H1 (cell line): ENCODE measurements around the gene ASIC2. TPM values are rescaled to one million over a fixed set of nuclear protein-coding genes. Genes with fewer than 3 reads are reported as not detected.

Experiments
- CTCF ChIA-PET: fragments of 300-600 bp; sonication (Branson Sonifier 250); formaldehyde crosslinking; loops from one replicate; lab custom pipeline; 2021; ENCODE audit not compliant: partially characterized antibody; lab: Charles Lee
- POLR2A ChIA-PET: fragments of 300-600 bp; sonication (Branson Sonifier 250); formaldehyde crosslinking; loops from one replicate; lab custom pipeline; 2021; ENCODE audit warnings: inconsistent platforms; ENCODE audit not compliant: partially characterized antibody; lab: Charles Lee
- DNase-seq, 2 experiments: peaks; one replicate each; pipeline versions ENCODE4 v3.0.0 to v3.0.0-alpha.2; 2010 to 2022; ENCODE audit warnings: low spot score in 2 of 2, low read depth in 1 of 2, mixed read lengths in 1 of 2
- FAIRE-seq: peaks from 2 replicates; lab custom pipeline; 2011; peaks lifted over from hg19 to GRCh38; lab: Jason Lieb, UNC
- H2AFZ ChIP-seq: 2 replicates; pipeline ENCODE4 v1.8.1; 2012; ENCODE audit warnings: low read length, inconsistent platforms
- H2AK5ac ChIP-seq: 2 replicates; pipeline ENCODE4 v1.6.1; 2013; ENCODE audit warnings: low read depth, low read length
- H2BK120ac ChIP-seq: replicated peaks from 2 replicates; pipeline ENCODE3; 2013; ENCODE audit warnings: low read depth, low read length, inconsistent platforms
- H2BK12ac ChIP-seq: 2 replicates; pipeline ENCODE4 v1.6.1; 2013; ENCODE audit warnings: low read depth, low read length
- H2BK15ac ChIP-seq: 2 replicates; pipeline ENCODE4 v1.6.1; 2013; ENCODE audit warnings: low read length
- H2BK20ac ChIP-seq: 2 replicates; pipeline ENCODE4 v1.6.1; 2013; ENCODE audit warnings: low read length
- H2BK5ac ChIP-seq: 2 replicates; pipeline ENCODE4 v1.6.1; 2013; ENCODE audit warnings: low read depth, low read length
- H3K14ac ChIP-seq: 2 replicates; pipeline ENCODE4 v1.6.1; 2013; ENCODE audit warnings: inconsistent platforms; ENCODE audit not compliant: insufficient read length
- H3K18ac ChIP-seq: 2 replicates; pipeline ENCODE4 v1.6.1; 2013; ENCODE audit warnings: low read length; ENCODE audit errors: extremely low read depth
- H3K23ac ChIP-seq: 2 replicates; pipeline ENCODE4 v1.6.1; 2013; ENCODE audit warnings: inconsistent platforms; ENCODE audit not compliant: insufficient read length
- H3K23me2 ChIP-seq: 2 replicates; pipeline ENCODE4 v1.6.1; 2013; ENCODE audit warnings: low read depth, low read length
- H3K27ac ChIP-seq: 2 replicates; pipeline ENCODE4 v1.6.1; 2011; ENCODE audit warnings: low read depth, low read length, inconsistent platforms
- H3K27me3 ChIP-seq, 4 experiments: replicated peaks in 1 of 4; 1 replicate in 1 of 4; 2 replicates in 3 of 4; pipeline versions ENCODE4 v1.6.1 to v1.8.1; 2011 to 2013; ENCODE audit warnings: low read length in 3 of 4, mild to moderate bottlenecking in 3 of 4, inconsistent platforms in 2 of 4, mixed read lengths in 2 of 4, moderate library complexity in 1 of 4; ENCODE audit not compliant: control insufficient read depth in 3 of 4, insufficient read depth in 3 of 4; ENCODE audit errors: extremely low read depth in 1 of 4
- H3K36me3 ChIP-seq, 4 experiments: 2 replicates each; pipeline versions ENCODE4 v1.6.1 to v1.8.1; 2011 to 2013; ENCODE audit warnings: mild to moderate bottlenecking in 4 of 4, low read length in 3 of 4, moderate library complexity in 2 of 4, control low read depth in 1 of 4, inconsistent platforms in 1 of 4; ENCODE audit not compliant: insufficient read depth in 4 of 4, control insufficient read depth in 2 of 4
- H3K4ac ChIP-seq: replicated peaks from 2 replicates; pipeline ENCODE3; 2013; ENCODE audit warnings: low read length, low read depth, mixed read lengths, inconsistent platforms; ENCODE audit not compliant: insufficient read length
- H3K4me1 ChIP-seq, 4 experiments: replicated peaks in 1 of 4; 1 replicate in 1 of 4; 2 replicates in 3 of 4; pipeline versions ENCODE4 v1.6.1 to v1.8.1; 2011 to 2013; ENCODE audit warnings: low read length in 3 of 4, inconsistent platforms in 2 of 4, mixed read lengths in 1 of 4; ENCODE audit not compliant: insufficient read depth in 4 of 4, control insufficient read depth in 3 of 4
- H3K4me2 ChIP-seq, 2 experiments: 2 replicates each; pipeline versions ENCODE4 v1.6.1 to v1.8.1; 2011 to 2013; ENCODE audit warnings: low read depth in 2 of 2, low read length in 2 of 2, control low read depth in 1 of 2, inconsistent platforms in 1 of 2, mild to moderate bottlenecking in 1 of 2; ENCODE audit not compliant: insufficient read depth in 1 of 2
- H3K4me3 ChIP-seq, 4 experiments: fragments of 200-600, 300-600 bp in 1 of 4; sonication (generic), shearing (Covaris generic), sonication (Bioruptor Twin) in 1 of 4; 2 replicates each; pipeline versions ENCODE4 v1.5.1 to v1.8.1; 2011 to 2016; ENCODE audit warnings: low read length in 4 of 4, low read depth in 3 of 4, control low read depth in 2 of 4, inconsistent platforms in 2 of 4, mild to moderate bottlenecking in 2 of 4, mixed read lengths in 1 of 4, moderate library complexity in 1 of 4; ENCODE audit not compliant: insufficient read depth in 2 of 4; ENCODE audit errors: extremely low read depth in 1 of 4
- H3K56ac ChIP-seq: replicated peaks from 2 replicates; pipeline ENCODE3; 2013; ENCODE audit warnings: low read depth, mild to moderate bottlenecking, mixed read lengths, low read length, inconsistent platforms; ENCODE audit not compliant: insufficient read length
- H3K79me1 ChIP-seq: 2 replicates; pipeline ENCODE4 v1.6.1; 2013; ENCODE audit warnings: low read depth, low read length, control low read depth
- H3K79me2 ChIP-seq, 2 experiments: 2 replicates each; pipeline versions ENCODE4 v1.6.1 to v1.8.1; 2012 to 2013; ENCODE audit warnings: low read length in 2 of 2, mild to moderate bottlenecking in 2 of 2, inconsistent platforms in 1 of 2; ENCODE audit not compliant: insufficient read depth in 2 of 2, control insufficient read depth in 1 of 2
- H3K9ac ChIP-seq, 4 experiments: replicated peaks in 1 of 4; 1 replicate in 1 of 4; 2 replicates in 3 of 4; pipeline versions ENCODE4 v1.6.1 to v1.8.1; 2011 to 2013; ENCODE audit warnings: low read depth in 3 of 4, low read length in 3 of 4, control low read depth in 2 of 4, mild to moderate bottlenecking in 2 of 4, moderate library complexity in 2 of 4, inconsistent platforms in 1 of 4; ENCODE audit errors: extremely low read depth in 1 of 4
- H3K9me3 ChIP-seq, 2 experiments: 2 replicates each; pipeline versions ENCODE4 v1.6.1 to v1.8.1; 2012 to 2013; ENCODE audit warnings: mild to moderate bottlenecking in 2 of 2, moderate library complexity in 2 of 2, control low read depth in 1 of 2, inconsistent platforms in 1 of 2, low read depth in 1 of 2, low read length in 1 of 2, mixed read lengths in 1 of 2; ENCODE audit not compliant: insufficient read depth in 2 of 2
- H4K20me1 ChIP-seq, 2 experiments: replicated peaks in 1 of 2; 2 replicates each; pipeline versions ENCODE3 to v1.8.1; 2011 to 2013; ENCODE audit warnings: inconsistent platforms in 2 of 2, low read length in 2 of 2, mild to moderate bottlenecking in 1 of 2; ENCODE audit not compliant: insufficient read depth in 2 of 2, control insufficient read depth in 1 of 2
- H4K5ac ChIP-seq: 2 replicates; pipeline ENCODE4 v1.6.1; 2013; ENCODE audit warnings: low read length, low read depth, mixed read lengths, inconsistent platforms; ENCODE audit not compliant: insufficient read length
- H4K8ac ChIP-seq: 2 replicates; pipeline ENCODE4 v1.8.0; 2013; ENCODE audit warnings: mild to moderate bottlenecking, moderate library complexity, low read length, inconsistent platforms; ENCODE audit not compliant: insufficient read depth; ENCODE audit errors: extremely low read depth
- H4K91ac ChIP-seq: replicated peaks from 2 replicates; pipeline ENCODE3; 2013; ENCODE audit warnings: low read length, mixed read lengths, inconsistent platforms; ENCODE audit not compliant: insufficient read length
- CBX8 ChIP-seq: fragments of 300-800, 300-1000 bp; sonication (generic); IDR thresholded peaks from 2 replicates; pipeline ENCODE4 v1.7.1; 2016; ENCODE audit warnings: low read depth, low read length, borderline replicate concordance
- EZH2 ChIP-seq: fragments of 200-600 bp; sonication (generic); IDR thresholded peaks from 2 replicates; pipeline ENCODE4 v1.7.1; 2012; ENCODE audit warnings: low read depth, mild to moderate bottlenecking, moderate library complexity, low read length, inconsistent platforms; ENCODE audit not compliant: severe bottlenecking
- FOSL1 ChIP-seq: IDR thresholded peaks from 2 replicates; pipeline ENCODE4 v1.6.1; 2011; ENCODE audit warnings: mild to moderate bottlenecking, low read depth, low read length, moderate library complexity; ENCODE audit not compliant: insufficient read depth
- HDAC2 ChIP-seq, 2 experiments: fragments of 300-600 bp in 1 of 2; sonication (generic) in 1 of 2; IDR thresholded peaks; 2 replicates each; pipeline ENCODE4 v1.6.1; 2011 to 2012; ENCODE audit warnings: low read depth in 2 of 2, low read length in 2 of 2, mild to moderate bottlenecking in 2 of 2, moderate library complexity in 2 of 2, borderline replicate concordance in 1 of 2, inconsistent platforms in 1 of 2
- HDAC6 ChIP-seq: IDR thresholded peaks from one replicate; pipeline ENCODE4 v1.7.1; 2012; ENCODE audit warnings: low read depth, mild to moderate bottlenecking, inconsistent platforms, low read length, moderate library complexity
- MAFK ChIP-seq: IDR thresholded peaks from 2 replicates; pipeline ENCODE4 v1.6.1; 2012; ENCODE audit warnings: low read depth, mild to moderate bottlenecking, improper control_type of control experiment, low read length
- RNF2 ChIP-seq: fragments of 200-900, 300-1000 bp; sonication (generic); IDR thresholded peaks from 2 replicates; pipeline ENCODE4 v1.7.1; 2016; ENCODE audit warnings: borderline replicate concordance, low read depth, mild to moderate bottlenecking, antibody characterized with exemption, low read length; ENCODE audit not compliant: poor library complexity, severe bottlenecking; ENCODE audit errors: missing control alignments
- RXRA ChIP-seq: IDR thresholded peaks from 2 replicates; pipeline ENCODE4 v1.6.1; 2011; ENCODE audit warnings: low read depth, mild to moderate bottlenecking, low read length, moderate library complexity; ENCODE audit not compliant: insufficient read depth
- SIX5 ChIP-seq: IDR thresholded peaks from 2 replicates; pipeline ENCODE4 v1.6.1; 2011; ENCODE audit warnings: mild to moderate bottlenecking, low read depth, low read length
- SP4 ChIP-seq: IDR thresholded peaks from 2 replicates; pipeline ENCODE4 v1.6.1; 2012; ENCODE audit warnings: low read length, inconsistent platforms
- SRF ChIP-seq: IDR thresholded peaks from 2 replicates; pipeline ENCODE4 v1.6.1; 2011; ENCODE audit warnings: mild to moderate bottlenecking, low read depth, low read length, moderate library complexity
- SUZ12 ChIP-seq: fragments of 200-600 bp; sonication (generic); IDR thresholded peaks from 2 replicates; pipeline ENCODE4 v1.6.1; 2012; ENCODE audit warnings: mild to moderate bottlenecking, inconsistent platforms, low read length, moderate library complexity, mixed read lengths
- TCF12 ChIP-seq: IDR thresholded peaks from 2 replicates; pipeline ENCODE4 v1.6.1; 2011; ENCODE audit warnings: low read depth, mild to moderate bottlenecking, low read length
- TEAD4 ChIP-seq: IDR thresholded peaks from 2 replicates; pipeline ENCODE4 v1.6.1; 2012; ENCODE audit warnings: low read depth, low read length, inconsistent platforms, mixed read lengths
- WGBS, 2 experiments: shearing (Covaris generic) in 1 of 2; methylation state at CpG; one replicate each; pipeline versions ENCODE4 v1.1.6 to v1.1.7; 2013 to 2015; ENCODE audit warnings: low lambda C conversion rate in 2 of 2, mixed read lengths in 2 of 2, inconsistent platforms in 1 of 2, low coverage in 1 of 2, missing lambda C conversion rate in 1 of 2; ENCODE audit not compliant: insufficient replicate concordance in 2 of 2, insufficient coverage in 1 of 2, insufficient read length in 1 of 2; ENCODE audit errors: extremely low coverage in 1 of 2, missing lambda C conversion rate in 1 of 2; 5-methylcytosine and 5-hydroxymethylcytosine counted together
- polyA plus RNA-seq, 7 experiments: library from polyadenylated mRNA; depleted of rRNA in 3 of 7; stranded (reverse) in 5 of 7; unstranded in 2 of 7; fragments of >200 nt in 5 of 7; fragments of 200-250 nt in 2 of 7; gene quantifications; 1 replicate in 5 of 7; 2 replicates in 1 of 7; 4 replicates in 1 of 7; pipeline versions ENCODE4 v1.2.1 to v1.2.3, GENCODE V29; 2011 to 2013; ENCODE audit warnings: missing spikeins in 2 of 7, mixed read lengths in 2 of 7
- total RNA-seq: library from RNA; stranded (reverse); fragmentation: NEBNext Ultra II Directional; extraction: Animal tissue kit (Norgen Biotek cat#: 25700); gene quantifications from 2 replicates; pipeline ENCODE4 v1.2.1, GENCODE V29; 2021

ASIC2 gene
- total and polyA plus RNA-seq, 2 of the 8 experiments (the other 6 are each of a cell fraction or from before 2014, with no cell fraction given), result 0.86 to 1.2 TPM

DNA sequence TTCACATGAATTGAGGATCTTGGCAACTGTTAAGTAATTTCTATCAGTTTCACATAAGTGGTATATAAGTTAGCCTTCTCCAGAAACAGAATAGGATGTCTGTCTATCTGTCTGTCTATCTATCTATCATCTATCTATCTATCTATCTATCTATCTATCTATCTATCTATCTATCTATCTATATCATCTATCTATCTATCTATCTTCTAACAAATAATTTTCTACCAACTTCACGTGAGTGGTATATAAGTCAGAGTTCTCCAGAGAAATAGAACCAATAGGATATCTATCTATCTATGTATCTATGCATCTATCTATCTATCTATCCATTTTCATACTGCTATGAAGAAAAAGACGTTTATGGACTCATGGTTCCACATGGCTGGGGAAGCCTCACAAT is 312.9 kb downstream of the ASIC2 start:
- H3K36me3 ChIP-seq, result no peaks in the 10 kb centered on the region; a peak in 1 of 8 replicates
- no peak for FAIRE-seq
- CTCF ChIA-PET, result no interaction called here
- TF ChIP-seq HDAC6, result no peak
- no peak for TF ChIP-seq TCF12
- TF ChIP-seq RNF2, result no peak
- TF ChIP-seq SP4, result no peak
- TF ChIP-seq CBX8, result no peak
- no peak for TF ChIP-seq TEAD4
- no peak for TF ChIP-seq FOSL1
- TF ChIP-seq SIX5, result no peak
- TF ChIP-seq SRF, result no peak
- TF ChIP-seq HDAC2 (IDR thresholded peaks at IDR 0.05; ENCODE audit: borderline replicate concordance in 1 of 2, low read depth in 2 of 2, low read length in 2 of 2), result no peak
- TF ChIP-seq EZH2, result no peak
- TF ChIP-seq SUZ12, result no peak
- TF ChIP-seq RXRA, result no peak
- no peak for TF ChIP-seq MAFK

More for the DNA sequence above, 312.9 kb downstream of the ASIC2 start:
- no peak overlapping the region for H2BK12ac ChIP-seq
- no peak overlapping the region for H2BK20ac ChIP-seq
- H3K23ac ChIP-seq, result no peak overlapping the region
- no peaks in the 10 kb centered on the region for H3K4me1 ChIP-seq
- H3K18ac ChIP-seq, result no peak overlapping the region
- no peak overlapping the region for H3K14ac ChIP-seq
- H2AFZ ChIP-seq, result no peak overlapping the region
- H3K27ac ChIP-seq, result no peak overlapping the region
- no peak overlapping the region for H3K4ac ChIP-seq
- POLR2A ChIA-PET, result no interaction called here
- H3K4me2 ChIP-seq, result no peak overlapping the region
- H3K56ac ChIP-seq, result no peak overlapping the region
- no peak overlapping the region for H3K4me3 ChIP-seq
- no peak overlapping the region for H3K9ac ChIP-seq
- no peaks in the 10 kb centered on the region for H3K79me1 ChIP-seq
- no peak overlapping the region for H4K5ac ChIP-seq
- H3K23me2 ChIP-seq, result no peaks in the 10 kb centered on the region; the same call in 1 of the 2 replicates
- WGBS, 2 experiments, result 79% methylated on average over 2 of the region's 2 CpGs; no CpG with 5 or more reads in 1 of the 2 experiments
- H2AK5ac ChIP-seq, result no peak overlapping the region
- no peaks in the 10 kb centered on the region for H3K79me2 ChIP-seq
- H3K9me3 ChIP-seq, result peaks cover 11 to 14% of the 10 kb centered on the region in 2 experiments
- no peak overlapping the region for H2BK5ac ChIP-seq
- H4K91ac ChIP-seq, result no peak overlapping the region
- H4K20me1 ChIP-seq, result no peaks in the 10 kb centered on the region
- no peak overlapping the region for H2BK15ac ChIP-seq
- no peak overlapping the region for H2BK120ac ChIP-seq
- no peaks in the 10 kb centered on the region for H3K27me3 ChIP-seq
- no peak overlapping the region for H4K8ac ChIP-seq
- DNase-seq, result no peak
